CD4-positive, alpha-beta memory T cell (primary cell): Measurements from ENCODE around the gene ABL2. TPM values are rescaled to one million over a fixed set of nuclear protein-coding genes. Genes with fewer than 3 reads are reported as not detected.

Experiments
- CTCF ChIA-PET: fragments of 350-600 bp; sonication (Branson Sonifier 250); formaldehyde crosslinking; loops from one replicate; lab custom pipeline; 2021; ENCODE audit warnings: inconsistent platforms; ENCODE audit not compliant: partially characterized antibody; lab: Charles Lee
- POLR2A ChIA-PET: fragments of 350-600 bp; sonication (Branson Sonifier 250); formaldehyde crosslinking; loops from one replicate; lab custom pipeline; 2021; ENCODE audit not compliant: partially characterized antibody; lab: Charles Lee
- DNase-seq, 5 donors: peaks; one replicate each; pipeline versions ENCODE4 v3.0.0 to v3.0.0-alpha.2; 2020 to 2022; ENCODE audit warnings: mixed read lengths in 1 of 5
- H3K27ac ChIP-seq: one replicate; pipeline ENCODE4 v1.7.0; 2013; ENCODE audit warnings: low read depth, low read length
- H3K27me3 ChIP-seq: 2 replicates; pipeline ENCODE4 v1.7.0; 2013; ENCODE audit warnings: mild to moderate bottlenecking, low read length, moderate library complexity; ENCODE audit not compliant: insufficient read depth
- H3K36me3 ChIP-seq: 2 replicates; pipeline ENCODE4 v1.7.0; 2013; ENCODE audit warnings: mild to moderate bottlenecking, low read length, moderate library complexity; ENCODE audit not compliant: insufficient read depth
- H3K4me1 ChIP-seq: 2 replicates; pipeline ENCODE4 v1.7.0; 2013; ENCODE audit warnings: mild to moderate bottlenecking, low read length, moderate library complexity; ENCODE audit not compliant: insufficient read depth
- H3K4me3 ChIP-seq, 2 donors: one replicate each; pipeline ENCODE4 v1.7.0; 2013; ENCODE audit warnings: low read length in 2 of 2, mild to moderate bottlenecking in 1 of 2
- H3K9me3 ChIP-seq, 2 donors: one replicate each; pipeline ENCODE4 v1.7.0; 2013; ENCODE audit warnings: low read length in 2 of 2, control low read depth in 1 of 2; ENCODE audit not compliant: control insufficient read depth in 1 of 2
- H3K27ac Mint-ChIP-seq, 7 donors: one replicate each; pipeline ENCODE4 v1.8.0; 2020 to 2021; ENCODE audit warnings: mixed read lengths in 7 of 7, mild to moderate bottlenecking in 6 of 7, inconsistent platforms in 3 of 7, moderate library complexity in 3 of 7
- H3K27me3 Mint-ChIP-seq, 2 donors: one replicate each; pipeline ENCODE4 v1.8.0; 2020 to 2021; ENCODE audit warnings: mixed read lengths in 2 of 2
- H3K36me3 Mint-ChIP-seq, 2 donors: one replicate each; pipeline ENCODE4 v1.8.0; 2020 to 2021; ENCODE audit warnings: mixed read lengths in 2 of 2, inconsistent platforms in 1 of 2, mild to moderate bottlenecking in 1 of 2
- H3K4me1 Mint-ChIP-seq, 4 donors: one replicate each; pipeline ENCODE4 v1.8.0; 2020 to 2021; ENCODE audit warnings: mixed read lengths in 4 of 4, mild to moderate bottlenecking in 1 of 4
- H3K4me3 Mint-ChIP-seq, 8 donors: one replicate each; pipeline ENCODE4 v1.8.0; 2020 to 2021; ENCODE audit warnings: mixed read lengths in 8 of 8, mild to moderate bottlenecking in 7 of 8, moderate library complexity in 6 of 8, inconsistent platforms in 3 of 8
- H3K9me3 Mint-ChIP-seq, 8 donors: one replicate each; pipeline ENCODE4 v1.8.0; 2020 to 2021; ENCODE audit warnings: mixed read lengths in 8 of 8, mild to moderate bottlenecking in 5 of 8, inconsistent platforms in 3 of 8, moderate library complexity in 1 of 8
- intact Hi-C: fragments of 100-400 bp; cut with micrococcal nuclease; formaldehyde crosslinking; loops from one replicate; pipeline ENCODE4 v1.15.1; 2023
- polyA plus RNA-seq, 2 donors: library from polyadenylated mRNA; unstranded; fragments of 300-500 nt; fragmentation: Illumina TruSeq; gene quantifications; one replicate each; pipeline ENCODE4 v1.2.3, GENCODE V29; 2021
- total RNA-seq, 2 experiments: library from RNA; stranded (reverse); gene quantifications; one replicate each; pipeline ENCODE4 v1.2.3, GENCODE V29; 2021

The ABL2 gene
- total and polyA plus RNA-seq, 4 experiments from 2014 or later = 1.2 to 18.6 (median 9.5) TPM

GRCh38 chr1:179066471-179066870, 163.0 kb downstream of the ABL2 start:
- POLR2A ChIA-PET = interaction anchor here (1.9 kb wide), 1 partner anchor 15 kb away, joined by 5 read pairs; the partner anchor contains the start of gene TOR3A
- Histone ChIP-seq H3K4me1 (no peaks in the 10 kb centered on the region), H3K27me3 (no peaks in the 10 kb centered on the region), H3K4me3 (no peak overlapping the region), H3K36me3 (peaks cover 18% of the 10 kb centered on the region), H3K9me3 (no peaks in the 10 kb centered on the region), H3K27ac (no peak overlapping the region)
- no peak overlapping the region for H3K27ac Mint-ChIP-seq
- H3K9me3 Mint-ChIP-seq = no peaks in the 10 kb centered on the region
- H3K27me3 Mint-ChIP-seq = no peaks in the 10 kb centered on the region
- H3K4me1 Mint-ChIP-seq = peaks cover 0 to 2% (median 0%) of the 10 kb centered on the region in 4 donors
- peaks cover 31 to 55% of the 10 kb centered on the region in 2 donors for H3K36me3 Mint-ChIP-seq
- intact Hi-C loops = no loop called here
- CTCF ChIA-PET = no interaction called here
- no peak overlapping the region for H3K4me3 Mint-ChIP-seq
- DNase-seq = no peak

GRCh38 chr1:179061360-179062282, 167.9 kb downstream of the ABL2 start:
- H3K27ac Mint-ChIP-seq = no peak overlapping the region
- POLR2A ChIA-PET = no interaction called here
- no peaks in the 10 kb centered on the region for H3K9me3 ChIP-seq
- H3K27me3 Mint-ChIP-seq = no peaks in the 10 kb centered on the region
- H3K9me3 Mint-ChIP-seq = peaks cover 0 to 2% (median 0%) of the 10 kb centered on the region in 8 donors
- CTCF ChIA-PET = no interaction called here
- no peaks in the 10 kb centered on the region for H3K27me3 ChIP-seq
- H3K4me1 Mint-ChIP-seq = peaks cover 0 to 4% (median 0%) of the 10 kb centered on the region in 4 donors
- no peaks in the 10 kb centered on the region for H3K4me1 ChIP-seq
- peaks cover 40 to 59% of the 10 kb centered on the region in 2 donors for H3K36me3 Mint-ChIP-seq
- intact Hi-C loops = no loop called here
- H3K27ac ChIP-seq = no peak overlapping the region
- no peak for DNase-seq
- peaks cover 14% of the 10 kb centered on the region for H3K36me3 ChIP-seq
- no peak overlapping the region for H3K4me3 ChIP-seq
- H3K4me3 Mint-ChIP-seq = no peak overlapping the region

- H3K9me3 Mint-ChIP-seq = peaks cover 0 to 8% (median 0%) of the 10 kb centered on the region in 8 donors
- no peaks in the 10 kb centered on the region for H3K27me3 Mint-ChIP-seq
- CTCF ChIA-PET = no interaction called here
- peak overlapping the region in 5 of 7 donors; percentile 5 to 28 (median 17) for H3K27ac Mint-ChIP-seq
- peak overlapping the region in 1 of 8 donors; percentile 36 for H3K4me3 Mint-ChIP-seq
- peaks cover 50 to 58% of the 10 kb centered on the region in 2 donors for H3K36me3 Mint-ChIP-seq
- Histone ChIP-seq H3K4me1 (no peaks in the 10 kb centered on the region), H3K36me3 (peaks cover 3% of the 10 kb centered on the region), H3K27me3 (no peaks in the 10 kb centered on the region), H3K9me3 (no peaks in the 10 kb centered on the region), H3K27ac (no peak overlapping the region), H3K4me3 (no peak overlapping the region)
- POLR2A ChIA-PET = no interaction called here
- intact Hi-C loops = no loop called here
- DNase-seq = no peak
- peaks cover 0 to 4% (median 0%) of the 10 kb centered on the region in 4 donors for H3K4me1 Mint-ChIP-seq
These were observed 170.7 kb downstream of the ABL2 start for GRCh38 chr1:179058487-179059483.

- Mint-ChIP-seq H3K4me1 (peaks cover 0 to 2% (median under 1%) of the 10 kb centered on the region in 4 donors), H3K4me3 (no peak overlapping the region), H3K9me3 (peaks cover 0 to 8% (median 0%) of the 10 kb centered on the region in 8 donors), H3K27me3 (no peaks in the 10 kb centered on the region), H3K36me3 (peaks cover 46% of the 10 kb centered on the region in 2 donors), H3K27ac (no peak overlapping the region)
- POLR2A ChIA-PET = no interaction called here
- Histone ChIP-seq H3K4me3 (no peak overlapping the region), H3K36me3 (no peaks in the 10 kb centered on the region), H3K9me3 (no peaks in the 10 kb centered on the region), H3K4me1 (no peaks in the 10 kb centered on the region), H3K27ac (no peak overlapping the region), H3K27me3 (no peaks in the 10 kb centered on the region)
- DNase-seq = no peak
- intact Hi-C loops = no loop called here
- CTCF ChIA-PET = no interaction called here
These were observed 173.5 kb downstream of the ABL2 start for GRCh38 chr1:179055937-179056336.

GRCh38 chr1:179053486-179053885, 176.0 kb downstream of the ABL2 start:
- no peak overlapping the region for H3K4me3 Mint-ChIP-seq

GRCh38 chr1:179052776-179053175, 176.7 kb downstream of the ABL2 start:
- CTCF ChIA-PET = no interaction called here
- H3K4me1 Mint-ChIP-seq = peaks cover 0 to 5% (median 2%) of the 10 kb centered on the region in 4 donors
- no peak overlapping the region for H3K27ac Mint-ChIP-seq

More at GRCh38 chr1:179053486-179053885, 176.0 kb downstream of the ABL2 start:
- DNase-seq = no peak
- intact Hi-C loops = no loop called here
- H3K4me1 Mint-ChIP-seq = peaks cover 0 to 2% (median under 1%) of the 10 kb centered on the region in 4 donors
- peak overlapping the region in 1 of 7 donors; percentile 23 for H3K27ac Mint-ChIP-seq
- H3K4me3 ChIP-seq = no peak overlapping the region
- ChIA-PET CTCF (no interaction called here), POLR2A (no interaction called here)
- H3K27me3 Mint-ChIP-seq = no peaks in the 10 kb centered on the region
- H3K27me3 ChIP-seq = no peaks in the 10 kb centered on the region
- no peak overlapping the region for H3K27ac ChIP-seq
- peaks cover 0 to 8% (median 0%) of the 10 kb centered on the region in 8 donors for H3K9me3 Mint-ChIP-seq
- no peaks in the 10 kb centered on the region for H3K4me1 ChIP-seq
- H3K9me3 ChIP-seq = no peaks in the 10 kb centered on the region
- H3K36me3 Mint-ChIP-seq = peaks cover 36 to 45% of the 10 kb centered on the region in 2 donors
- H3K36me3 ChIP-seq = peaks cover 3% of the 10 kb centered on the region

More at GRCh38 chr1:179052776-179053175, 176.7 kb downstream of the ABL2 start:
- no peak for DNase-seq
- no peaks in the 10 kb centered on the region for H3K27me3 ChIP-seq
- H3K27ac ChIP-seq = no peak overlapping the region
- intact Hi-C loops = no loop called here
- no peak overlapping the region for H3K4me3 ChIP-seq
- H3K4me1 ChIP-seq = no peaks in the 10 kb centered on the region
- no peaks in the 10 kb centered on the region for H3K9me3 ChIP-seq
- Mint-ChIP-seq H3K36me3 (peaks cover 36 to 43% of the 10 kb centered on the region in 2 donors), H3K27me3 (no peaks in the 10 kb centered on the region), H3K9me3 (peaks cover 0 to 8% (median 0%) of the 10 kb centered on the region in 8 donors), H3K4me3 (no peak overlapping the region)
- H3K36me3 ChIP-seq = peaks cover 3% of the 10 kb centered on the region
- POLR2A ChIA-PET = no interaction called here
